ENCODE results near the gene MYO9B.

MYO9B gene

DNA sequence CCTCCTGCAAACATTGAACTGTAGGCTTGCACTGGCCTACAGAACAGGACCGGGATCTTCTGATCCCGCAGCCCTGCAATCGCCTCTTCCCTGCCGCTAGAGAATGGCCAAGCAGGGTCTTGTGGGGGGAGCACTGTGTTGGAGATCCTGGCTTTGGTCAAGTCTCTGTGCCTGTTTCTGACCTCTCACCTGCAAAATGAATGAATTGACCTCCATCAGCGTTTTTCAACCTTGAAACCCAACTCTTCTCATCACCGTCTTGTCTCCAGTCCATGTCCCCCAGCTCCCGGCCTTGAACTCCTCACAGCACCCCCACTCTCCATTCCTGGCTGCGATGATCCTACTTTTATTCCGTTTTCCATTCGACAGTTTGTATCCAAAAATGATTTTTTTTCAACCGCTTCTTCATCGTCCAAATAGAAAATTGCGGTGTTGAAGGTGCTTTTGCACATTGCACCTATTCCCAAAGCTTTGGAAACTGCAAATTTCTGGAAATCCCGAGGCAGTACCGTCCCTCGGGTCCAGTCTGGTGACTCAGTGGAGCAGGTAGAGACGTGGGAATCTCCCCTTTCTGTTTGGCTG is 2.0 kb downstream of the MYO9B start:
- peaks cover 37% of the 10 kb centered on the region for H3K4me1 ChIP-seq (ENCODE audit: control insufficient read depth, insufficient read depth, low read length, poor library complexity, severe bottlenecking)
- H3K36me3 ChIP-seq (ENCODE audit: control insufficient read depth, insufficient read depth, low read length): peaks cover 36% of the 10 kb centered on the region
- H3K4me3 ChIP-seq (ENCODE audit: extremely low read depth, insufficient read depth, low read length, poor library complexity, severe bottlenecking): peak overlapping the region; percentile 72
- H3K9me3 ChIP-seq (ENCODE audit: control insufficient read depth, low read length): no peaks in the 10 kb centered on the region
- no peak overlapping the region for H3K27ac ChIP-seq (ENCODE audit: low read depth, low read length, severe bottlenecking)
- 91 to 94% methylated on average over 16 of the region's 17 CpGs for whole genome bisulfite sequencing, 2 experiments (ENCODE audit: insufficient coverage in 2 of 2)

DNA sequence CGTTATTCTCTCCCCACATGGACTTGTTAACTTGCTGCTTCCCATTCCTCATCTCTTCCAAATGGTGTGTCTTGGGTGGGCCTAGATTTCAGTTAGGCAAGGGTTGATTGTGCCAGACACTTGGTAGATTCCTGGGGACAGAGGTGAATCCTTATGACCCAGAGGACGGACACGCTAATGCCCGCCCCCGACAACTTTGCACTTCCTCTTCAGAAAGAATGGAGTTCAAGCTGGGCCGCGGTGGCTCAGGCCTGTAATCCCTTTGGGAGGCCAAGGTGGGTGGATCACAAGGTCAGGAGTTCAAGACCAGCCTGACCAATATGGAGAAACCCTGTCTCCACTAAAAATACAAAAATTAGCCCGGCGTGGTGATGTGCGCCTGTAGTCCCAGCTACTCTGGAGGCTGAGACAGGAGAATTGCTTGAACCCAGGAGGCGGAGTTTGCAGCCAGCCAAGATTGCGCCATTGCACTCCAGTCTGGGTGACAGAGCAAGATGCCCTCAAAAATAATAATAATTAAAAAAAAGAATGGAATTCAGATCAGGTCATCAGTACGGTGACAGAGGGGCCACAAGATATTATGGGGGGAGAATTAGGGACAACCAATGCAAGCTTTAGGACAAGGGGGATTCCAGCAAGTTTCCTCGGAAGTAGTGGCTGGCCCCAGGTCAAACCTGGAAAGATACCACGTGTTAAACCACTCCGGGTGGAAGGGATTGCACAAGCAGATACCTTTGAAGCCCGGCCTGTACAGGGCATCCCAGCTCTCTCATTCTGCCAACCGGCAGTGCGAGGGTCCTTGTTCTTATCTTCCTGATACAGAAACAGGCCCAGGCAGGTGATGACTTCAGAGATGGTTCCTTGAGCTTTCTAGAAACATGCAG is 2.7 kb downstream of the MYO9B start:
- Histone ChIP-seq H3K36me3 (ENCODE audit: control insufficient read depth, insufficient read depth, low read length) (peaks cover 31% of the 10 kb centered on the region), H3K9me3 (ENCODE audit: control insufficient read depth, low read length) (no peaks in the 10 kb centered on the region), H3K4me3 (ENCODE audit: extremely low read depth, insufficient read depth, low read length, poor library complexity, severe bottlenecking) (no peak overlapping the region), H3K4me1 (ENCODE audit: control insufficient read depth, insufficient read depth, low read length, poor library complexity, severe bottlenecking) (peaks cover 37% of the 10 kb centered on the region), H3K27ac (ENCODE audit: low read depth, low read length, severe bottlenecking) (peak overlapping the region; percentile 91)
- WGBS, 2 experiments (ENCODE audit: insufficient coverage in 2 of 2): 89 to 94% methylated on average over 17 to 18 of the region's 19 CpGs

DNA sequence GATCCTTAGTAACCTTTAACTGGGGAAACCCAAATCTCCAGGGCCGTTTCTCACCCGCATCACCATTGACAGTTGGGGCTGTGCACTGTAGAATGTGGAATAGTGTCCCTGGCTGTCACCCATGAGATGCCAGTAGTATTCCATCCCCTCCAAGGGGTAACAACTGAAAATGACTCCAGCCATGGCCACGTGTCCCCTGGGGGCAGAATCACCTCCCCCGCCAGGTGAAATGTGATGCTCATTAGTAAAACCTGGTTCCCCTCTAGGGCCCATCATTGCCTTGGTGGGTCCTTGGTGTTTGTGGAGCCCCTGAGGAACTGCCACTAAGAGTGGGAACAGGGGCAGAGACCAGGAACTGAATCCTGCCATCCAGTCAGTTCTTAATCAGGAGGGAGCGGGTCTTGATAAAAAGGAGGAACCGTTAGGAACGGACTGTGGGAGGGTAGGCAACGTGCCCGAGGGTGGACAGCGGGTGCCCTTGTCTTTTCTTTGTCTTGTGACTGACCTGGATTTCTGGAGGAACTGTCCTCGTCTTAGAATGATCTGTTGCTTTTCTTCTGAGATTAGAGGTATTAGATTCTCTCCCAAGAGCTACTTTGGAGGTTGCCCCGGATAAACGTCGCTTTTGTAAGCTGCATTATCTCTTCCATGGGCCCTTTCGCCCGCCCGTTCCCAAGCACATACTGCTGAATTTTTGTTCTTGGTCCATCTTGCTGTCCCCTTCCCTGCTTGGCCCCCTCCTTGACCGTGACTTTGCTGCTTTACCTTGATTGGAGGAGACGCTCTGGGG is 3.5 kb downstream of the MYO9B start:
- H3K4me1 ChIP-seq (ENCODE audit: control insufficient read depth, insufficient read depth, low read length, poor library complexity, severe bottlenecking): peaks cover 35% of the 10 kb centered on the region
- peak overlapping the region; percentile 91 for H3K27ac ChIP-seq (ENCODE audit: low read depth, low read length, severe bottlenecking)
- peak overlapping the region; percentile 14 for H3K4me3 ChIP-seq (ENCODE audit: extremely low read depth, insufficient read depth, low read length, poor library complexity, severe bottlenecking)

DNA sequence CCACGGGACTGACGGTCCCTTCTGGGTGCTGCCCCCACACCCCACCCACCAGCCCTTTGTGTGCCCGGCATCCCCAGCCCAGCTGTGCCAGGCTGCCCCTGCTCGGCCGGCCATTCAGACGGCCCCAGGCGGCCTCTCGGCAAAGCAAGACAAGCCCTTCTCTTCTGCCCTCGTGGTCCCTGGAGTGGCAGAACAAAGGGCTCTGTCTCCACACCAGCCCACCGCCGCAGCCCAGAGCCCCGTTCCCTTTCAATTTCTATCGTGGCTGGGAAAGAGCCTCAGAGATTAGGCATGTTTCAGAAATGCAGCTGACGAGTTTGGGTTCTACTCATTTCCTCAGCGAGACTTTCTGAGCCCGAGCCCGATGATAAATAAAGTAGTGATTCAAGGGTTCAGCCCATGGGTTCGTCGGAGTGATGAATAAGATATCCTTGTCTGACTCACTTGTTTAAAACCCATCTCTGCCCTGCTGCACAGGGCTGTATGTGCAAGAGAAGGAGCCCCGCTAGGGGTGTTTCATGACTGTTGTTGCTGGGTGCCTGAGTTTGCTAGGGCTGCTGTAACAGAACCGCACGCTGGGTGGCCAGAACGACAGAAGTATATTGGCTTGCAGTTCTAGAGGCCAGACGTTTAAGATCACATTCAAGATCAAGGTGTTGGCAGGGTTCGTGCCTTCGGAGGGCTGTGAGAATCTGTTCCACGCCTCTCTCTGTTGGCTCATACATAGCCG is 4.3 kb downstream of the MYO9B start:
- peak overlapping the region; percentile 91 for H3K27ac ChIP-seq (ENCODE audit: low read depth, low read length, severe bottlenecking)

More for the DNA sequence above, 3.5 kb downstream of the MYO9B start:
- peaks cover 37% of the 10 kb centered on the region for H3K36me3 ChIP-seq (ENCODE audit: control insufficient read depth, insufficient read depth, low read length)
- H3K9me3 ChIP-seq (ENCODE audit: control insufficient read depth, low read length): no peaks in the 10 kb centered on the region
- WGBS, 2 experiments (ENCODE audit: insufficient coverage in 2 of 2): 88 to 93% methylated on average over 13 to 18 of the region's 19 CpGs

DNA sequence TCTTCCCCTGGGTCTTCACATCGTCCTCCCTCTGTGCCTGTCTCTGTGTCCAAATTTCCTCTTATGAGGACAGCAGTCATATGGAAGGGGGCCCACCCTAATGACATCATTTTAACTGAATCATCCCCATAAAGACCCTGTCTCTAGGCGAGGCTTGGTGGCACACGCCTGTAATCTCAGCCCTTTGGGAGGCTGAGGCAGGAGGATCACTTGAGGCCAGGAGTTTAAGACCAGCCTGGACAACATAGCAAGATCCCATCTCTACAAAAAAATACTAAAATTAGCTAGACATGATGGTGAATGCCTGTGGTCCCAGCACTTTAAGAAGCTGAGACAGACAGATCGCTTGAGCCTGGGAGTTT is 4.8 kb downstream of the MYO9B start:
- WGBS, 2 experiments (ENCODE audit: insufficient coverage in 2 of 2): 95 to 100% methylated on average over 1 to 3 of the region's 4 CpGs
- no peaks in the 10 kb centered on the region for H3K9me3 ChIP-seq (ENCODE audit: control insufficient read depth, low read length)
- no peak overlapping the region for H3K4me3 ChIP-seq (ENCODE audit: extremely low read depth, insufficient read depth, low read length, poor library complexity, severe bottlenecking)
- peaks cover 44% of the 10 kb centered on the region for H3K36me3 ChIP-seq (ENCODE audit: control insufficient read depth, insufficient read depth, low read length)
- peak overlapping the region; percentile 91 for H3K27ac ChIP-seq (ENCODE audit: low read depth, low read length, severe bottlenecking)
- peaks cover 33% of the 10 kb centered on the region for H3K4me1 ChIP-seq (ENCODE audit: control insufficient read depth, insufficient read depth, low read length, poor library complexity, severe bottlenecking)

More for the DNA sequence above, 4.3 kb downstream of the MYO9B start:
- peak overlapping the region; percentile 14 for H3K4me3 ChIP-seq (ENCODE audit: extremely low read depth, insufficient read depth, low read length, poor library complexity, severe bottlenecking)
- WGBS, 2 experiments (ENCODE audit: insufficient coverage in 2 of 2): 61 to 67% methylated on average over 27 to 28 of the region's 28 CpGs
- no peaks in the 10 kb centered on the region for H3K9me3 ChIP-seq (ENCODE audit: control insufficient read depth, low read length)
- peaks cover 39% of the 10 kb centered on the region for H3K36me3 ChIP-seq (ENCODE audit: control insufficient read depth, insufficient read depth, low read length)
- H3K4me1 ChIP-seq (ENCODE audit: control insufficient read depth, insufficient read depth, low read length, poor library complexity, severe bottlenecking): peaks cover 33% of the 10 kb centered on the region

DNA sequence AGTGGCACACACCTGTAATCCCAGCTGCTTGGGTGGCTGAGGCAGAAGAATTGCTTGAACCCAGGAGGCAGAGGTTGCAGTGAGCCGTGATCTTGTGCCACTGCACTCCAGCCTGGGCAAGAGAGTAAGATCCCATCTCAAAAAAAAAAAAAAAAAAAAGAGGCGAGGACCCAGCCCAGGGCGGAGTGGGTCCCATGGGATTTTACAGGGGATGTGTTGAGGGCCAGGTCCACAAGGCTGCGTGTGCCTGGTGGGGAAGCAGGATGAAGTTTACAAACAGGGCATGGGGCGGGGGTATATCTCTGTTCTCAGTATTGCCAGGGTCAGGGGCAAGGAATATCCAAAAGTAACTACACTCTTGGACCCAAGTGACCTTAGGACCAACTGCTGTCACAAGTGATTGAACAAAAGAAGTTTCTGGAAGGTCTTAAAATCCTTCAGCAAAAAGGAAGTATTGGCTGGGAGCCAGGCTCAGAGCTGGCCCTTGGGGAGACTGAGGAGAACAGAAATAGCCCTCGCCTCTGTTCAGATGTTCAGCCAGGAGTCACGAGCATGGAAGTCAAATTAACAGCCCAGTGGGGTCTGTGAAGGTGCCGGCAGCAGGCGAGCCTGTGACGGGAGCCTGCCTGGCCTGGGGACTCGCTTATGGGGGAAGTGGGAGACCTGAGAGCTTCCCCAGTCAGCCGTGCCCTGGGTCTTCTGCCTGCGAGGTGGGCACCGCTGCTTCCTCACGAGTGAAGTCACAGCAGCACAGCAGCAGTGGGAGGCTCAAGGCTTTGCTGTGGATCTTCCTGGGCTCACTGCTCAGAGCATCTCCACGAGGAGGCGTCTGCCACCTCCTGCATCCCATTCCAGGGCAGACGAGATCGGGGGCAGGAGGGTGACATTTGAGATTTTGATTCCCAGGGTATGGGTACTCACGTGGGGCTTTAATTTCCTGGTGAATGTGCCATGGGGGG is 6.4 kb downstream of the MYO9B start:
- 90% methylated on average over 11 to 15 of the region's 20 CpGs for WGBS, 2 experiments (ENCODE audit: insufficient coverage in 2 of 2)
- Histone ChIP-seq H3K36me3 (ENCODE audit: control insufficient read depth, insufficient read depth, low read length) (peaks cover 56% of the 10 kb centered on the region), H3K9me3 (ENCODE audit: control insufficient read depth, low read length) (no peaks in the 10 kb centered on the region)

DNA sequence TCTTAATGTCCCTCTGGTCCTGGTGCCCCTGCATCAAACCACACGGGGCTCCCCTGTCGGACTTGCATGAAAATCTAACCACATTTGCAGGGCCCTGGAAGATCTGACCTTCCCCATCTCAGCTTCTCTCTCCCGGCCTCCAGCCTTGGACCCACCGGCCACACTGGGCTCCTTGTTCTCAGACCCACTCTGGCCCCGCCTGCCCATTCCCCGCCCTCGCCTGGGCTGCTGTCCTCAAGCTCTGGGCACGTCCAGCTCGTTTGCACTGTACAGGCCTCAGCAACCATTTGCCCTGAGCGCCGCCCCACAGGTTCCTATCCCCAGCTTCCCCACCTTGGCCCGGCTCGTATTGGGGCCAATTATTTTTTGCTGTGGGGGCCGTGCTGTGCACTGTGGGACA is 10.5 kb downstream of the MYO9B start:
- 94 to 96% methylated on average over 13 to 14 of the region's 14 CpGs for whole genome bisulfite sequencing, 2 experiments (ENCODE audit: insufficient coverage in 2 of 2)
- H3K4me1 ChIP-seq (ENCODE audit: control insufficient read depth, insufficient read depth, low read length, poor library complexity, severe bottlenecking): peaks cover 35% of the 10 kb centered on the region
- H3K4me3 ChIP-seq (ENCODE audit: extremely low read depth, insufficient read depth, low read length, poor library complexity, severe bottlenecking): no peak overlapping the region
- peak overlapping the region; percentile 16 for H3K27ac ChIP-seq (ENCODE audit: low read depth, low read length, severe bottlenecking)
- H3K36me3 ChIP-seq (ENCODE audit: control insufficient read depth, insufficient read depth, low read length): peaks cover 60% of the 10 kb centered on the region
- H3K9me3 ChIP-seq (ENCODE audit: control insufficient read depth, low read length): peaks cover 3% of the 10 kb centered on the region

More for the DNA sequence above, 6.4 kb downstream of the MYO9B start:
- Histone ChIP-seq H3K4me3 (ENCODE audit: extremely low read depth, insufficient read depth, low read length, poor library complexity, severe bottlenecking) (no peak overlapping the region), H3K27ac (ENCODE audit: low read depth, low read length, severe bottlenecking) (no peak overlapping the region), H3K4me1 (ENCODE audit: control insufficient read depth, insufficient read depth, low read length, poor library complexity, severe bottlenecking) (peaks cover 41% of the 10 kb centered on the region)

DNA sequence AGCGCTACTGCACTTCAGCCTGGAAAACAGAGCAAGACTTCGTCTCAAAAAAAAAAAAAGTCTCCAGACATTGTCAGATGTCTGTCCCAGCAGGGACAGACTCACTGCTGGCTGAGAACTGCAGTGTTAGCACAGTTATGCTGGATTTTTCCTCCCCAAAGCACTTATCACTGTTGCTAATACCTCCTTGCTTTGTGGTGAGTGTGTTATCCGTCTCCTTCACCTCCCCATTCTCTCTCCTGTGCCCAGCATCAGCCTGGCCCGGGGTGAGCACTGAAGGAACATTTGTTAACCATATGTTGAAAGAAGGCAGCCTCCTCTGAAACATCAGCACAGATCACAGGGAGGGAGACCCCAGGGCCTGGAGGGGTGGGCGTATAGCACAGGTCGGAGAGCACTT is 11.3 kb downstream of the MYO9B start:
- WGBS, 2 experiments (ENCODE audit: insufficient coverage in 2 of 2): 98% methylated on average over 3 to 4 of the region's 6 CpGs
- Histone ChIP-seq H3K9me3 (ENCODE audit: control insufficient read depth, low read length) (peaks cover 3% of the 10 kb centered on the region), H3K27ac (ENCODE audit: low read depth, low read length, severe bottlenecking) (no peak overlapping the region), H3K4me3 (ENCODE audit: extremely low read depth, insufficient read depth, low read length, poor library complexity, severe bottlenecking) (no peak overlapping the region), H3K4me1 (ENCODE audit: control insufficient read depth, insufficient read depth, low read length, poor library complexity, severe bottlenecking) (peaks cover 39% of the 10 kb centered on the region), H3K36me3 (ENCODE audit: control insufficient read depth, insufficient read depth, low read length) (peaks cover 58% of the 10 kb centered on the region)

DNA sequence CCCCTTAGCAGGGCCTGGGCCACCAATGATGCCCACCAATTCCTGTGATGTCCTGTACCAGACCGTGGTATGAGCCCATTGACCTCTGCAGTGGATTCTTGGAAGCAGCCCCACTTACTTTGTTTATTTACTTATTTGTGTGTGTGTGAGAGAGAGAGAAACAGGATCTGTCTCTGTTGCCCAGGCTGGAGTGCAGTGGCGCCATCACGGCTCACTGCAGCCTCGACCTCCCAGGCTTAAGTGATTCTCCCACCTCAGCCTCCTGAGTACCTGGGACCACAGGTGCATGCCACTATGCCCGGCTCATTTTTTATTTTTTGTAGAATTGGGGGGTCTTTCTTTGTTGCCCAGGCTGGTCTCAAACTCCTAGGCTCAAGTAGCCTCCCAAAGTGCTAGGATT is 13.0 kb downstream of the MYO9B start:
- Histone ChIP-seq H3K4me3 (ENCODE audit: extremely low read depth, insufficient read depth, low read length, poor library complexity, severe bottlenecking) (no peak overlapping the region), H3K9me3 (ENCODE audit: control insufficient read depth, low read length) (peaks cover 3% of the 10 kb centered on the region), H3K36me3 (ENCODE audit: control insufficient read depth, insufficient read depth, low read length) (peaks cover 56% of the 10 kb centered on the region), H3K27ac (ENCODE audit: low read depth, low read length, severe bottlenecking) (peak overlapping the region; percentile 92), H3K4me1 (ENCODE audit: control insufficient read depth, insufficient read depth, low read length, poor library complexity, severe bottlenecking) (peaks cover 44% of the 10 kb centered on the region)
- WGBS, 2 experiments (ENCODE audit: insufficient coverage in 2 of 2): 97 to 100% methylated on average over 4 to 5 of the region's 5 CpGs
